HG03520 (cell line): Measurements from ENCODE around the gene CMSS1.
A peak's percentile ranks its signal among the peaks of the same experiment; 100 is the strongest.

Source experiments
- ATAC-seq: cut with Tn5 transposase; IDR thresholded peaks from one replicate; pipeline ENCODE4 v1.9.1; 2021; ENCODE audit warnings: mild to moderate bottlenecking, moderate library complexity; ENCODE audit not compliant: unreplicated experiment

The CMSS1 gene

DNA sequence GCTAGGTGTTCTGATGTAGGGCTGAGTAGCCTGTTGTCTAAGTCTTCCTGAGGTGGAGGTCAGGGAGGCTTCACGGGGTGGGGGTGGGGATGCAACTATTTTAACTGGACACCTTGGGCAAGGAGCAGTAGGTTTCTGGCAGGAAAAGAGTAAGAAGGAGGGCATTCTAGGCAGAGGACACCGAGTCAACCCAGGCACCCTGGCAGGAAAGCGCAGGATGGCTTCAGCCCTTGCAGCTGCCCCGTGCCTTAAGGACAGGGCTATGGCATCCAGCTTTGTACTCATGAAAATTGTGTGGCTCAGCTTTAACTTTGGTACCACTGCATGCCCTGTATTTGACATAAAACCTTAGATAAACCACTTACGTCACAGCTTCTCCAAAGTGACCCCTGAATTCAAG, 303.0 kb downstream of the CMSS1 start:
- ATAC-seq, result no peak

DNA sequence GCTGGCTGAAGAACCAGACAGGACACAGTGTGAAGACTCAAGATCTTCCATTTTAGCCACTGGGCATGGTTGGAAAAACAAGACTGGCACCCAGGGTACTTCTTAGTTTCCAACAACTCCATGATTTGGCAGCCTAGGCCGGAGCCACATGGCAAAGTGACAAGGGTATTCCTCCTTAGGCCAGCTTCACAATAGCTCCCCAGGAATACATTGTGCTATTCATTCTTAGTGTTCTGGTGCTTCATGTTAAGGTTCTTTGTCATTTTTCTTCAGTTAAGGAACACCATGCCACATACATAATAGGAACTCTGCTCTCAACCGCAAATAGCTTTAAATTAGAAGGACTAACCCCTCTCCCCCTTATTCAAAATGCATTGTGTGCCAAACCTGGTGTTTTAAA, 304.7 kb downstream of the CMSS1 start:
- ATAC-seq, result no peak

DNA sequence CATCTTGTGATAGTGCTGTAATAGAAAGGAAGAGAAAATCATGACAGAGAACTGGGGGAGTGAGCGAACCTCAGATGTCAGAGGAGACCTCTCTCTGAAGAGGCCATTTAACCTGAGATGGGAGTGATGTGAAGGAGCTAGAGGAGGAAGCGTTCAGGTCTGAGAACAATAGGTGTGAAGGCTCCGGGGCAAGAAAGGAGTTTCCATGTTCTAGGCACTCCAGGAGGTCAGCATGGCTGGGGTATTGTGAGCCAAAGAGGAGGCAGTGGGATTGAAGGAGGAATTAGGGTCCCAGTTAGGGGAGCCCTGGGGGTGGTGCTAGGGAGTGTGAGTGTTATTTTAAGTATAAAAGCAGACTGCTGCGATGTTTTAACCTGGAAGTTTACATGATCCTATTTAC, 305.4 kb downstream of the CMSS1 start:
- no peak for ATAC-seq

DNA sequence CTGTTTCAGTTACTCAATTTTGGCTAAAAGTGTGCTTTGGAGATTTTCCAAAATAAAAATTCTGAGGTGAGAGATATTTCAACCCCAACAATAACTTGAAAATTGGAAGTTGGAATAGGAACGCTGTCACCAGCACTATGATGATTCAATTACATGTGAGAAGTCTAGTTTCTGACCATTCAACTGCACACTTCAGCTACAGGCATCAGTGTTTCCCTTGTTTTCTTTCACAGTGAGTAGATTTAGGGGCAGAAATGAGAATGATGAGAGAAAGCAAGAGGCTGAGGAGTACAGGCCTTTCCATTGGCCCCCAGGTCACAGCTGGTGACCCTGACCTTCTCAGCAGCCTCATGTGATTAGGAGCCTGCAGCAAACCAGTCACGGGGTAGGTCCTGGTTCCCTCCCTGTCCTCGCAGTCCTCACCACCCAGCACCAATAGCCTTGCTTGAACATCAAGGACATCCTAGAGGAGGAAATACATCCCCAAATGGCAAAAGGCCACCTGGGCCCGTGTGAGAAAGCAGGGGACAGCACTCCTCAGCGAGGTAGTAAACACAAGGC, 306.6 kb downstream of the CMSS1 start:
- no peak for ATAC-seq

DNA sequence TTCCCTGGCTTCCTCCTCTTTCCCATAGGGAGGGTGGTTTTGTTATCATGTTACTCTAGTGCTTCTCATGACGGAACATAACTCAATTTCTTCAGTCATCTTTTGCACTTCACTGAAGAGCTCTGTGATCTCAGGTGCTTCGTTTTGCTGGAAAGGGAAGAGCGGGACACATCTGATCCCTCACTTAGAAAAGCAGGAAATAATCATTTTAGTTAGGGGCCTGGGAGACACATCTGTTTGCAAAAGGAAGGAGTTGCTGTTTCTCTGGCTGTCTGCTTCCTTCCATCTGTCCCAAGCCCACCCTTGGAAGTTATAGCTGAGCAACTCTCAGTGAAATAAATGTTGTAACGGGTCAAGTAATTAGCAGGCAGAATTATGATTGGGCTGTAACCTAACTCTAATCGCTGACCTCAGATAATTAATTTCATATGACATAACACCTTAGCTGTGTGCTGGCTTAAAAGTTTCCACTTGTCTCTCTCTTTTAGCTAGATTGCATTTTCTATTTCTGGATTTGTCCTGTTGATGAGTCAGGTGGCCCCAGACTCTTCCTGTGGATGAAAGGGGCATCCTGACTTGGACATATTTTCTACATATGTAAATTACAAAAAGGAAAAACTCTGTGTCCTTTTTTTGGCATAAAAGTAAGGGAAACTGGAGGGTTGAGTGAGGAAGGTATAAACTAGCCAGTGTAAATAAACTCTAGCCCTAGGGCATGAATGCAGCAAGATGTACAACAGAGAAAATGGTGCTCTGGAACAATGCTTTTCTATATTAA, 307.7 kb downstream of the CMSS1 start:
- ATAC-seq, result no peak

DNA sequence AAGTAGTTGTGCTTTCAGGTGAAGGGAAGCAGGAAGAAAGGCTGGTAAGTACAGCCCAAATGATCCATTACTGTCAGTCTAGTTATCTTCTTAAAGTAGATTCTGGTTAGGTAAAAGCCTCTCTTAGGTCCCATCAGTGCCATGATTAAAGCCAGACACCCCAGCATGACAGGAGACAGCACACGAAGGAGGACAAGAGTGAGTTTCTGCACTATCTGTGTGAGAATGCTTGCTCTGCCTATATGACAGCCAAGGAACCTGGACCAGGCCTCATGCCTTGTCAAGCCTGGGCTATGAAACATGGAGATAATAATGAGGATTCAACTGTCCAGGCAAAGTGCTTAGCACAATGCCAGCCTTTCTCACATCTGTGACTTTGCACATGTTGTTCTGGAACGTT, 310.1 kb downstream of the CMSS1 start:
- ATAC-seq, result no peak

DNA sequence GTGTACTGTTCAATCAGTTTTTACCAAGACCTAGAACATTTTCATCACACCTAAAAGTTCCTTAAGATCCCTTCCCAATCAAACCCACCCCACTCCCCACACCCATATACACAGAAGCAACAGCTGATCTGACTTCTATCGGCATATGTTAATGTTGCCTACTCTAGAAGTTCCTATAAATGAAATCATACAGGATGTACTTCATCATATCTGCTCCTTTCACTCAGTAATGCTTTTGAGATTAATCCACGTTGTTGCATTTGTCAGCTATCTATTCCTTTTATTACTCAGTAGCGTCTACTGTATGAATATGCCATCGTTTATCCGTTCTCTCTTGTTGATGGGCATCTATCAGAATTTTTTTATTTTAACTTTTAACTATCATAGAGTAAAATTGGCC, 310.9 kb downstream of the CMSS1 start:
- ATAC-seq, result no peak

DNA sequence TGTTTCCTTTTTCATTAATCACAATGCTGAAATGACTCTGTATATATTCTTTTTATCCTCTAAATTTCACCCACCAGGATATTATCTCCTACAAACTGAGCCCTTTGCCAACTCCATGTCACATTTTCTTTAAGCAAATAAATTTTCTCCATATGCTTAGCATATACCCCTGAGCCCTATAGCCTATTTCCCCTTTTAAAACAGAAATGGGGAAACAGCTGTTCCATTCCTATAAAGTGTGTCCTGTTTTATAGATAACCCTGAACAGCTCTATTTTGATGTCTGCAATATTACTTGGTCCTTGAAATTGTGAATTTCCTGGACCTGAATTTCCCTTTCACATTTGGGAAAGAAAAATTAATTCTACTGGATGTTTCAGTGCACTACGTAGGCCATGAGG, 312.3 kb downstream of the CMSS1 start:
- ATAC-seq, result no peak

DNA sequence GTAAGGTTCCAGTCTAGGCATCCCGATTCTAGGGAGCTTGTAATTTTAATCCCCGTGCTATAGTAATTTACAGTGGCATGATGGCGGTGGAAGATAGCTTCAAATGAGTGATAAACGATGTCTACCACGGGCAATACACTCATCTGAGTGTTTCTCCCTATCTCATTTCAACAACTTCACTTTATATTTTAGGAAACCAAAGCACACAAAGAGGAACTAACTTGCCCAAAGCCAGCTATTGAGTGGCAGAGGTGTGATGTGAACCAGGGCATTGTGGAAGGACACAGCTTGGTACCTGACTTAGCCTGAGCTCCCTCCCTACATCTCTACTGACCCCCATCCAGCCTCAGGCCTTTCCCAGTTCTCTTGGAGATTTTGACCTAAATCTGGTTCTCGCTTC, 313.6 kb downstream of the CMSS1 start:
- ATAC-seq, result no peak

DNA sequence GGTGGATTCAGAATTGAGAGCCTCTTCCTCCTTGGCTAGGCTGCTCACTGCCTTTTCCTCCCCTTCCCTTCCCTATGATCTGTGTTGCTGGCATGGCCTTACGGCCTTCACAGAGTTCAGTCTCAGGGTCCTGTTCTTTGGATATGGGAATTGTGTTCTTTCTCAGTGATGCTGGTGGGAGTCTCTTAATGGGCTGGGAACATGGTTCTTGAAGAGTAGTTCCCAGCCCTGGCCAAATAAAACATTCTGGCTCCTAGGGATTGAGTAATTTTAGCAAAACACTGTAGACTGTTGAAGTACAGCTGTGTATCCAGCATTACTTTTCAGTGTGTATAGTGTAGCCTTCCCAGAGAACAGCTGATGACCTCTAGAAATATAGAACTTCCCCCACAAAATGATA, 319.3 kb downstream of the CMSS1 start:
- no peak for ATAC-seq

DNA sequence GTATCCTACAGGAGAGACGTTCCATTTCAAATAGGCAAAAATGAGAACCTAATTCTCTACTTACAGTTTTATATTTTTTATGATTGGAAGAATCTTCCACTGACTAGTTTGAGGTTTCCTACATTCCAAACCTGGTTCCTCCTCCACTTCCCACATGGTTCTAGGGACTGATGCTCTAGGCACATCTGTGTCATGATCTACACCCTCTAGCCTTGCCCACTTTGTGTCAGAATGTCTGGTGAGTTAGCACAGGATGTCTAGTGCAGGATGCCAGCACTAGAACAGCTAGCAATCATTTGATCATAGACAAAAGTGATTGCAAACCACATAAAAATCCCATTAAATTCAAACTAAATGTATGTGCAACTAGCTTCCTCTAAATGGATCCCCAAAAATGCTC, 323.3 kb downstream of the CMSS1 start:
- no peak for ATAC-seq

DNA sequence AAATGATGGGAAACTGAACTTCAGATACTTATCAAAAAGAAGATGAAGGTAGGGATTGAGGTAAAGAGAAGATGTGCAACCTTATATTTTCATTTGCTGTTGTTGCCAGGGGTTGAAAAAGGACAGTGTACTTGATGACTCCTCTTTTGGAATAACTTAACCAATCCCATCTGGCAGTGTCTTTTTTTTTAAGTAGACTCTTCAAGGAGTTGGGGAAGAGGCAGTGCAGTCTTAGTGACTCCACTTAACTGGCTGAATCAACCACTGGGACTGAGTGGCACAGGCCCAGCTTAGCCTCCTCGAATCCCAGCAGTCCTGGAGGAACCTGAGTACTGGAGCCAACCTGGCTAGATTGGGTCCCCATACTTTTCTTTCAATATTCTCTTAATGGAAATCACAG, 323.9 kb downstream of the CMSS1 start:
- no peak for ATAC-seq

DNA sequence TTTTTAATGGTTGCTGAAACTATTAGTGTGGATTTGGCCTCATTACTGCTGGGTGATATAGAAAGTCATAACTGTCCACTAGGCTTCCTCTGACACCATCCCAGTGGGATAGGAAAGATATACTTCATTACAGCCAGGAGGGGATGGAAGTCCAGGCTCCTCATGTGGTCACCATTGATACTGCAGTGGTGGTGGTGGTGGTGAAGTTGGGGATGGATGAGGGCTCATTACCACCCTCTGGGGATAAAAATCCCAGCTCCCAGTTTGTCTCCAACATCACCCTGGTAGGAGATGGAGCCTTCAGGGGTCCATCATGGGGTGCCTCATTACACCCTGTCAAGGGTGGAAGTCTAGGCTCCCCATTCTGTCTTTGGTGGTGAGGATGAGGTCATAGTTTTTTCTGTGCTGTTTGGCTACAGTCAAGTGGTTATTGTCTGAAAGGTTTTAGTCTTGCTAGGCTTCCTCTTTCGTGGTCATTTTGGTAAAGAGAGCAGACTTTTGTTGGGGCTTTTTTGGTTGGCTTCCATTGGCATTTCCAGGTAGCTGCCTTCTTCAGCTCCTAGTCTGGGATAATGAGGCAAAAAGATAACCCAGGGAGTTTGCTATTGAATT, 326.7 kb downstream of the CMSS1 start:
- ATAC-seq, result peak; percentile 77

DNA sequence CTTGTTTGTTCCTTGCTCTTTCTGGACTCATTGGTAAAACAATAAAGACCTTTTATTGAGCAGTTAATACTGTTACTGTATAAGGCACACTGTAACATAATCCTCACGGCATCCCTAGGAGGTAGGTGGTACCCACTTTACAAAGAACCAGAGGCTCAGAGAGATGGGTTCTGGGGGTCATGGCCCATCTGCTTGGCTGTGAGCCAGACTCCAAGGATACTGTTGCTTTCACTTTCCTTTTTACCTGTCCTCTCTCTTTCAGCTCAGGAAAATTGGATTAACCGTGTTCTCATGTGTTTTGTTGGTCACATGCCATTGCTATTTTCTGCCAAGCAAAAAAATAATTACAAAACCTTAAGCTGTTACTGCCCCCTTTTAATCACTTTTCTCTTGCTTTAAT, 331.5 kb downstream of the CMSS1 start:
- ATAC-seq, result no peak

DNA sequence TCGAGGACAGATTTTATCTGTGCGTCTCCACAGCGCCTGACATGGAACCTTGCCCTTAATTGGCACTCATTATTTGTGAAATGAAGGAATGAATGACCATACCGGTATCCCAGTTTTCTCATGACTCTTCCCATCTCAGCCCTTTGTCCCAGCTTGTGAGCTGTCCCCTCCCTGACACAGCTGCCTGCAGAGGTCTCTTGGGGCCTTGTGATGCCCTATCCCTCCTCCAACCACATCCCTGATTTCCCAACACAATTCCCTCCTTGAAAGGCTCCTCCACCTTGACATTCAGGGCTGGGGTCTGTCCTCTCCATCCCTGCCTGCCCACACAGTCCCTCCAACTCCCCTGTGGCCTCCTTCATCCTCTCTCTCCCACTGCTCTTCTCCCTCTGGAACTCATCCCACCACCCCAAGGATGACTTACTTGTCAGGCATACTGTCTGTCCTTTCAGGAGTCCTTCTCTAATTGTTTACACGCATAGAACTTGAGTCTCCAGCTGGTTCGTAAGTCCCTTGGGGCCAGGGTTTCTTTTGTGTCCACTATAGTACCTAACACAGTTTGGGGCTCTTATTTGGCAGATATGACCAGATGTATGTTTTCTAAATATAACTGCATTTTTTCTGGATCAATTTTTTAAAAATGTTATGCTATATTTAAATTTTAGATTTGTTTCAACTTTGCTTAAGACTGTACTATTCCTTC, 332.2 kb downstream of the CMSS1 start:
- no peak for ATAC-seq

DNA sequence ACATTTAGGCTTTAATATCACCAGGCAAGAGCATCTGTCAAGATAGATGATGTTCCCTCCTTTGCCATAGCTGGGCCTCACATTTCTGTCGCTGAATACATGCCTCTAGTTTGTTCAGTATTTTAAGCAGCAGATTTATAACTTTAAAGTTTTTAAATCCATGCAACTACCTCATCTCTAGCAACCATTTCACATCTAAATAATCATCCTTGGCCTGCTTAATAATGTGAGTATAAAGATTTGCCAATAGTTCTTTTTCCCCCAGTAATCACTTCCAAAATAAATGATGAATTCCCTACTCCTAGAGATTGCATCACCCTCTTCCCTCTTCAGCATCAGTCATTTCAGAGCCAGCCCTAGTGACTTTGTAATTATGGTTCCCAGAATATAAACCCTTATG, 332.8 kb downstream of the CMSS1 start:
- ATAC-seq, result no peak

DNA sequence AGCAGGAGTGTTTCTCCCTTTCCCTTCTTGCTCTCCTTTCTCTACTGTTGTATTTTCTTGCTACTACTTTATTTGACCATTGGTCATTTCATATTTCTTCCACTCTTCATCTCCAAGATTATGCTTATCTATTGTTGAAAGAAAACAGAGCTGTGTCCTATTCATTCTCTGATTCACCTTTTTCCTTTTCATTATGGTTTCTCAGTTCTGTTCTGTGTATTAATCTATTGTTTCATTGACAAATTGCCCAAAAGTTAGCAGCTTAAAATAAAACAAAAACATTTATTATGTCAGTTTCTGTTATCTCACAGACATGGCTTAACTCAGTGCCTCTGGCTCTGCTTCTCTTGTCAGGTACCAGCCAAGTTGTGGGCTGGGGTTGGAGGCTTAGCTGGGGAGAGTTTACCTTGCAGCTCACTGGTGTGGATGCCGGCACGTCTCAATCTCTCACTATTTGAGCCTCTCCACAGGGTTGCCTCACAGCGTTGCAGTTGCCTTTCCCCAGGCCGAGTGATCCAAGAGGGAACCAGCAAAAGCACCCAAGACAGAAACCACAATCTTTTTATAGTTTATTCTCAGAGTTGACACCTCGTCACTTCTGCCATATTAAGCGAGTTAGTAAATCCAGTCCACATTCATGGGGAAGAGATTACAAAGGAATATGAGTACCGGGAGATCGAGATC, 333.5 kb downstream of the CMSS1 start:
- ATAC-seq, result no peak

DNA sequence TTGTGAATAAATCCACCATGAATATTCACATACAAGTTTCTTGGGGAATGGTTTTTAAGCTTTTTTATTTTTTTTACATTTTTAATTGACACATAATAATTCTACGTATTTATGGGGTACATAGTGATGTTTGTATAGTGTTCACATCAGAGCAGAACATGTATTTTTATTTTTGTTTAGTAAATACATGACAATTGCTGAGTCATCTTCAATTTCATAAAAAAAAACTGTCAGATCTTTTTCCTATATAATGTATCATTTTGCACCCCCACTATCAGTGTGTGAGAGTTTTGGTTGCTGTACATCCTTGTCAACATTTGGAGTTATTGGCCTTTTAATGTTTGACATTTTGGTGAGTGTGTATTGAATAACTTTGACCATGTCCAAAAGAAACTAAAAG, 336.5 kb downstream of the CMSS1 start:
- no peak for ATAC-seq

DNA sequence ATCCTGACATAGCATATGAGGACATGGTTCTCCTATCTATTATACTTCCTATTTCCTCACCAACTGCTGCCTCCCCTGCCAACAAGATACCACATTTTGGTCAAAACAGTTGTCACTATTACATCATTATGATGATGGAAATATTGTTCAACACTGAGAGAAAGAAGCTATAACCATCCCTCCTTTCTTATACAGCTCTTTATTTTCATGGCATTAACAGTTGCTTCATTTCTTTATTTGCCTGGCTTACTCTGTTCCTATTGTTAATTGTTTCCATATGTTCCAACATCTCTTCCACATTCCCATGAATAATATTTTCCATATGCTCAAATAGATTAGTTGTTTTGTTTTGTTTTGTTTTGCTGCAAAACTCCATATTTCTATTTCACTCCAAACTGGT, 337.5 kb downstream of the CMSS1 start:
- no peak for ATAC-seq

DNA sequence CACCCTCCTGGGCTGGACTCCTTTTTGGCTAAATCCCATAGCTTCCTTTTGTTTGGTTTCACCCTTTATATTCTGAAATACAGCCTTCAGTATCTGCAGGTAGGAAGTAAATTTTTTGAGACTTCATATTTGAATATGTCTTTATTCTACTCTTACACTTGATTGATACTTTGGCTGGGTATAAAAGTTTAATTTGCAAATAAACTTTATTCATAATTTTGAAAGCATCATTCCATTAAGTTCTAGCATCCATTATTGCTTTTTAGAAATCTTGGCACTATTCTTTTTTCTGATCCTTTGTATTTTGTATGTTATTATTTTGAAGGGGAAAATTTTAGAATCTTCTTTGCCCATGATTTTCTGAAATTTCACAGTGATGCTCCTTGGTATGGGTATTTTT, 337.9 kb downstream of the CMSS1 start:
- no peak for ATAC-seq

DNA sequence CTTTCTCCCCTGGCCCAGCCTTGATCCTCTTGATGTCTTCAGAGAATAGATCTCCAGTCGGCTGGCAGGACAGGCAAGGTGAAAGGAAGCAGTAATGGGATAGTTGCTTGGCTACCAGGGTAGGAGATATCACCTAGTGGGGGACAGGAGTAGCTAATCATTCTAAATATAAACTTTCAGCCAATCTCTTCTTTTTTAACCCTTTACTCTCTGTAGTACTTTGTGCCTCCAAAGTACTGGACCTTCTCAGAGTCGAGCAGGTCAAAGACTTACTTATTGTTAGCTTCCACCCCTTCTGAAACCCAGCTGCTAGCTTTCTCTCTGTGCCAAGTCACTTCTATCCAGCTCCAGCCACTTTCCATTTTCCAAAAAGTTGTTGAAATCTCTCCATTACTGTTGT, 340.0 kb downstream of the CMSS1 start:
- ATAC-seq, result no peak
